Activated naive CD8-positive, alpha-beta T cell treated with anti-CD3 and anti-CD28 coated beads, Interleukin-2, amount 50 U/mL, for 24 hours (primary cell): ENCODE data around the gene GASK1B.

Source experiments
- ATAC-seq: fragments of 150-1000 bp; cut with Tn5 transposase; one replicate; pipeline ENCODE4 v1.10.0; 2021
- DNase-seq: peaks from one replicate; pipeline ENCODE4 v3.0.0; 2021
- H3K27ac Mint-ChIP-seq: one replicate; pipeline ENCODE4 v1.8.0; 2021; ENCODE audit warnings: mild to moderate bottlenecking, mixed read lengths
- H3K27me3 Mint-ChIP-seq: one replicate; pipeline ENCODE4 v1.8.0; 2021; ENCODE audit warnings: mixed read lengths
- H3K36me3 Mint-ChIP-seq: one replicate; pipeline ENCODE4 v1.8.0; 2021; ENCODE audit warnings: low read depth, mixed read lengths
- H3K4me1 Mint-ChIP-seq: one replicate; pipeline ENCODE4 v1.8.0; 2021; ENCODE audit warnings: mixed read lengths
- H3K4me3 Mint-ChIP-seq: one replicate; pipeline ENCODE4 v1.8.0; 2021; ENCODE audit warnings: mild to moderate bottlenecking, moderate library complexity, mixed read lengths
- H3K9me3 Mint-ChIP-seq: one replicate; pipeline ENCODE4 v1.8.0; 2021; ENCODE audit warnings: mixed read lengths

The GASK1B gene

GRCh38 chr4:158169506-158169905 is 3.3 kb downstream of the GASK1B start:
- H3K9me3 Mint-ChIP-seq = no peaks in the 10 kb centered on the region
- no peaks in the 10 kb centered on the region for H3K36me3 Mint-ChIP-seq
- H3K27ac Mint-ChIP-seq = no peak overlapping the region
- no peak overlapping the region for H3K4me3 Mint-ChIP-seq
- DNase-seq (no peak), ATAC-seq (no peak)
- peaks cover 33% of the 10 kb centered on the region for H3K27me3 Mint-ChIP-seq
- H3K4me1 Mint-ChIP-seq = peaks cover 1% of the 10 kb centered on the region

- Mint-ChIP-seq H3K4me1 (peaks cover 1% of the 10 kb centered on the region), H3K4me3 (no peak overlapping the region), H3K27me3 (peaks cover 33% of the 10 kb centered on the region), H3K36me3 (no peaks in the 10 kb centered on the region), H3K9me3 (no peaks in the 10 kb centered on the region), H3K27ac (no peak overlapping the region)
- ATAC-seq (no peak), DNase-seq (no peak)
Observed at GRCh38 chr4:158168606-158169005, 4.2 kb downstream of the GASK1B start.

GRCh38 chr4:158166701-158167100 is 6.1 kb downstream of the GASK1B start:
- ATAC-seq (no peak), DNase-seq (no peak)
- Mint-ChIP-seq H3K9me3 (no peaks in the 10 kb centered on the region), H3K4me1 (no peaks in the 10 kb centered on the region), H3K27ac (no peak overlapping the region), H3K36me3 (no peaks in the 10 kb centered on the region), H3K27me3 (peaks cover 28% of the 10 kb centered on the region), H3K4me3 (no peak overlapping the region)

- H3K4me1 Mint-ChIP-seq = no peaks in the 10 kb centered on the region
- DNase-seq = no peak
Observed at GRCh38 chr4:158164768-158165213, 8.0 kb downstream of the GASK1B start.

GRCh38 chr4:158163941-158164767 is 8.7 kb downstream of the GASK1B start:
- DNase-seq = no peak
- Mint-ChIP-seq H3K4me3 (no peak overlapping the region), H3K27ac (no peak overlapping the region), H3K36me3 (no peaks in the 10 kb centered on the region), H3K9me3 (no peaks in the 10 kb centered on the region), H3K27me3 (peaks cover 3% of the 10 kb centered on the region), H3K4me1 (no peaks in the 10 kb centered on the region)
- no peak for ATAC-seq

More at GRCh38 chr4:158164768-158165213, 8.0 kb downstream of the GASK1B start:
- Mint-ChIP-seq H3K27me3 (peaks cover 9% of the 10 kb centered on the region), H3K4me3 (no peak overlapping the region), H3K27ac (no peak overlapping the region), H3K36me3 (no peaks in the 10 kb centered on the region), H3K9me3 (no peaks in the 10 kb centered on the region)
- ATAC-seq = no peak

GRCh38 chr4:158162631-158163030 is 10.2 kb downstream of the GASK1B start:
- Mint-ChIP-seq H3K27me3 (peaks cover 3% of the 10 kb centered on the region), H3K36me3 (no peaks in the 10 kb centered on the region)

GRCh38 chr4:158161551-158162354 is 11.1 kb downstream of the GASK1B start:
- Mint-ChIP-seq H3K4me3 (no peak overlapping the region), H3K4me1 (no peaks in the 10 kb centered on the region), H3K27ac (no peak overlapping the region), H3K36me3 (no peaks in the 10 kb centered on the region), H3K27me3 (peaks cover 3% of the 10 kb centered on the region), H3K9me3 (no peaks in the 10 kb centered on the region)
- DNase-seq (no peak), ATAC-seq (no peak)

More at GRCh38 chr4:158162631-158163030, 10.2 kb downstream of the GASK1B start:
- no peaks in the 10 kb centered on the region for H3K4me1 Mint-ChIP-seq
- ATAC-seq (no peak), DNase-seq (no peak)
- H3K4me3 Mint-ChIP-seq = no peak overlapping the region
- no peak overlapping the region for H3K27ac Mint-ChIP-seq
- H3K9me3 Mint-ChIP-seq = no peaks in the 10 kb centered on the region

GRCh38 chr4:158159718-158160094 is 13.1 kb downstream of the GASK1B start:
- H3K27ac Mint-ChIP-seq = no peak overlapping the region
- peaks cover 3% of the 10 kb centered on the region for H3K27me3 Mint-ChIP-seq
- H3K4me3 Mint-ChIP-seq = no peak overlapping the region
- no peaks in the 10 kb centered on the region for H3K4me1 Mint-ChIP-seq
- H3K36me3 Mint-ChIP-seq = no peaks in the 10 kb centered on the region
- DNase-seq (no peak), ATAC-seq (no peak)
- no peaks in the 10 kb centered on the region for H3K9me3 Mint-ChIP-seq

GRCh38 chr4:158159054-158159717 is 13.6 kb downstream of the GASK1B start:
- H3K36me3 Mint-ChIP-seq = no peaks in the 10 kb centered on the region
- H3K27me3 Mint-ChIP-seq = peaks cover 3% of the 10 kb centered on the region
- peak; percentile 28 for ATAC-seq
- DNase-seq = no peak
- no peaks in the 10 kb centered on the region for H3K4me1 Mint-ChIP-seq
- no peak overlapping the region for H3K27ac Mint-ChIP-seq
- no peak overlapping the region for H3K4me3 Mint-ChIP-seq
- H3K9me3 Mint-ChIP-seq = no peaks in the 10 kb centered on the region

- Mint-ChIP-seq H3K4me3 (no peak overlapping the region), H3K27me3 (peaks cover 3% of the 10 kb centered on the region), H3K4me1 (no peaks in the 10 kb centered on the region), H3K36me3 (no peaks in the 10 kb centered on the region), H3K9me3 (no peaks in the 10 kb centered on the region), H3K27ac (no peak overlapping the region)
- no peak for DNase-seq
- ATAC-seq = no peak
Observed at GRCh38 chr4:158157412-158157811, 15.4 kb downstream of the GASK1B start.

GRCh38 chr4:158155656-158156356 is 17.0 kb downstream of the GASK1B start:
- H3K27ac Mint-ChIP-seq = no peak overlapping the region
- H3K4me3 Mint-ChIP-seq = no peak overlapping the region
- no peaks in the 10 kb centered on the region for H3K36me3 Mint-ChIP-seq
- H3K4me1 Mint-ChIP-seq = no peaks in the 10 kb centered on the region
- ATAC-seq (no peak), DNase-seq (no peak)
- no peaks in the 10 kb centered on the region for H3K9me3 Mint-ChIP-seq
- H3K27me3 Mint-ChIP-seq = peaks cover 3% of the 10 kb centered on the region

GRCh38 chr4:158147151-158147550 is 25.7 kb downstream of the GASK1B start:
- Mint-ChIP-seq H3K36me3 (no peaks in the 10 kb centered on the region), H3K9me3 (no peaks in the 10 kb centered on the region), H3K4me3 (no peak overlapping the region), H3K27ac (no peak overlapping the region), H3K27me3 (peaks cover 3% of the 10 kb centered on the region), H3K4me1 (no peaks in the 10 kb centered on the region)
- no peak for DNase-seq
- no peak for ATAC-seq

- no peak for DNase-seq
- no peaks in the 10 kb centered on the region for H3K4me1 Mint-ChIP-seq
Observed at GRCh38 chr4:158146736-158147135, 26.1 kb downstream of the GASK1B start.

GRCh38 chr4:158139086-158139485 is 33.7 kb downstream of the GASK1B start:
- Mint-ChIP-seq H3K27ac (no peak overlapping the region), H3K4me3 (no peak overlapping the region), H3K36me3 (no peaks in the 10 kb centered on the region), H3K4me1 (no peaks in the 10 kb centered on the region), H3K27me3 (no peaks in the 10 kb centered on the region), H3K9me3 (no peaks in the 10 kb centered on the region)
- ATAC-seq (no peak), DNase-seq (no peak)

More at GRCh38 chr4:158146736-158147135, 26.1 kb downstream of the GASK1B start:
- Mint-ChIP-seq H3K27me3 (peaks cover 3% of the 10 kb centered on the region), H3K36me3 (no peaks in the 10 kb centered on the region), H3K27ac (no peak overlapping the region), H3K9me3 (no peaks in the 10 kb centered on the region), H3K4me3 (no peak overlapping the region)
- no peak for ATAC-seq
